Left cardiac atrium (tissue), 4 donors: ENCODE data around the gene SLC25A10. TPM values are rescaled to one million over a fixed set of nuclear protein-coding genes. Genes with fewer than 3 reads are reported as not detected.
"Not testable (repeated sequence)": the region's sequence is repeated elsewhere in the genome, so short reads cannot be mapped to it uniquely, and the experiment has no call there.

ENCODE experiments used
- ATAC-seq, 2 donors: fragments of 200-7000 bp; cut with Tn5 transposase; one replicate each; pipeline ENCODE4 v1.9.1; 2020; ENCODE audit warnings: mild to moderate bottlenecking in 2 of 2, moderate library complexity in 2 of 2
- DNase-seq: peaks from one replicate; pipeline ENCODE4 v3.0.0-alpha.2; 2020
- intact Hi-C, 2 donors: fragments of 100-400 bp; cut with DNase I; formaldehyde crosslinking; loops; one replicate each; pipeline versions ENCODE4 v1.14.1 to v1.15.1; 2022 to 2023
- long read RNA-seq: library from polyadenylated mRNA; unstranded; transcript quantifications from one replicate; pipeline ENCODE4 v2.0.0, GENCODE V29; 2021
- total RNA-seq, 2 donors: library from RNA; stranded (reverse); fragmentation: NEBNext Ultra II Directional; extraction: Animal tissue kit (Norgen Biotek cat#: 25700); gene quantifications; one replicate each; pipeline ENCODE4 v1.2.1, GENCODE V29; 2021
- donor health status: DM: no; HTN: yes; CAD: no.
- donor health status: DM: no; HTN: yes; CAD: no; lungs with severe emphysema.
- donor health status: DM: yes; HTN: yes; CAD: no.
- donor health status: Dilated cardiomyopathy.

Gene SLC25A10
- total RNA-seq = 10 to 100 TPM; 10.1 to 11.8 TPM
- long read RNA-seq, partial matches to known transcripts = 0 of 2 reads
- long read RNA-seq, other reads (novel, unspliced or antisense) = 0 of 2 reads

DNA sequence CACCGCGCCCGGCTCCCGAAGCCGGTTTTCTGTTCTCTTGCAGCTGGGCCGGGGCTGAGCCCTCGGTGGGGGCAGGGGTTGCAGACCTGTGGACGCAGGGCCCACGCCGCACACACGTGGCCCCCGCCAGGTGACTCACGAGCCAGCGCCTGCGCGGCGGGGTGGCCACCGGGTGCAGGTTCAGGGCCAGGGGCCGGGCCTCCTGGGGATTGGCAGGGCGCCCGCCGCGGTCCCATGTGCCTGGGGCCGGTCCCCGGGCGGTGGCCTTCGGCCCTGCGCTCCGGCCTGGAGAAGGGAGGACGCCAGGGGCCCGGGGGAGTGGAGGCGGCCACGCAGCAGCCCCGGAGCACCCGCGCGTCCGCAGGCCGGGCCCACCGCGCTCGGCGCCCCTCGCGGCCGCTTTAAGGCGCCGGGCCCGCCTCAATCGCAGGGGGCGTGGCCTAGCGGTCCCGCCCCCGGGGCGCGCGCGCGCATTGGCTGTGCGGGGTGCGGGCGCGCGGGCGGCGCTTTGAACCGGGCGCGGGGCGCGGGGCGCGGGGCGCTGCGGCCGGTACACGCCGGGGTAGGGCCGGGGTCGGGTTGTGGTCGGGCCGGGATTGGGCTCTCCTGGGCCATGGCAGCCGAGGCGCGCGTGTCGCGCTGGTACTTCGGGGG lies at the start of gene SLC25A10:
Gene SLC25A10 (plus strand): TSS at position 471 of the 654 bp plus-strand sequence. CDS start 143 bp downstream, at position 614.
- ATAC-seq (peak; percentile 87), DNase-seq (peak; percentile 74)
- intact Hi-C loops = no loop called here

- intact Hi-C loops = no loop called here
- DNase-seq (no peak), ATAC-seq (no peak)
These were observed 48.0 kb upstream of the SLC25A10 start for GRCh38 chr17:81664051-81664470.

GRCh38 chr17:81665205-81666091 lies 46.6 kb upstream of the SLC25A10 start:
- peak; percentile 45 for DNase-seq
- intact Hi-C loops = no loop called here
- peak; percentile 12 to 28 for ATAC-seq

- no peak for ATAC-seq
- no peak for DNase-seq
- intact Hi-C loops = no loop called here
These were observed 46.1 kb upstream of the SLC25A10 start for GRCh38 chr17:81666092-81666341.

GRCh38 chr17:81666342-81667191 lies 45.5 kb upstream of the SLC25A10 start, which contains the start of the genes CCDC137 and OXLD1:
Gene CCDC137, plus strand, starts transcription at chr17:81666737. Its CDS starts 30 bp downstream, at chr17:81666767.
Gene OXLD1, minus strand, starts transcription at chr17:81666605. Its CDS starts 28 bp downstream, at chr17:81666577.
- intact Hi-C loops = no loop called here
- ATAC-seq (peak; percentile 98 to 99), DNase-seq (peak; percentile 98)

- ATAC-seq = no peak
- intact Hi-C loops = no loop called here
- no peak for DNase-seq
These were observed 44.3 kb upstream of the SLC25A10 start for GRCh38 chr17:81667754-81668153.

DNA sequence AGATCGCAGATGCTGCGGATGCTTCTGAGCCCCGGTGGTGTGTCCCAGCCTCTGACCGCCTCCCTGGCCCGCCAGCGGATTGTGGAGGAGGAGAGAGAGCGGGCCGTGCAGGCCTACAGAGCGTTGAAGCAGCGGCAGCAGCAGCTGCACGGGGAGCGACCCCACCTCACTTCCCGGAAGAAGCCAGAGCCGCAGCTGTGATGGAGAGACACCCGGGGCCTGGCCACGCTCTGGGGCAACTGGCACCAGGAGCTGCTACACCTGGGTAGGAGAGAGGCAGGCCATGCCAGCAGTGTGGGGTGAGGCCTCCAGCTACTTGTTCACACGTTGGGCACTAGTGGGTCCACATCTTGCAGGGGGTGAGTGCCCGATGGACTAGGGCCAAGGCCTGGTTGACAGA lies 39.6 kb upstream of the SLC25A10 start:
- intact Hi-C loops = no loop called here
- DNase-seq (no peak), ATAC-seq (no peak)

GRCh38 chr17:81672954-81673353 lies 39.1 kb upstream of the SLC25A10 start:
- intact Hi-C loops = no loop called here
- no peak for ATAC-seq
- DNase-seq = no peak

DNA sequence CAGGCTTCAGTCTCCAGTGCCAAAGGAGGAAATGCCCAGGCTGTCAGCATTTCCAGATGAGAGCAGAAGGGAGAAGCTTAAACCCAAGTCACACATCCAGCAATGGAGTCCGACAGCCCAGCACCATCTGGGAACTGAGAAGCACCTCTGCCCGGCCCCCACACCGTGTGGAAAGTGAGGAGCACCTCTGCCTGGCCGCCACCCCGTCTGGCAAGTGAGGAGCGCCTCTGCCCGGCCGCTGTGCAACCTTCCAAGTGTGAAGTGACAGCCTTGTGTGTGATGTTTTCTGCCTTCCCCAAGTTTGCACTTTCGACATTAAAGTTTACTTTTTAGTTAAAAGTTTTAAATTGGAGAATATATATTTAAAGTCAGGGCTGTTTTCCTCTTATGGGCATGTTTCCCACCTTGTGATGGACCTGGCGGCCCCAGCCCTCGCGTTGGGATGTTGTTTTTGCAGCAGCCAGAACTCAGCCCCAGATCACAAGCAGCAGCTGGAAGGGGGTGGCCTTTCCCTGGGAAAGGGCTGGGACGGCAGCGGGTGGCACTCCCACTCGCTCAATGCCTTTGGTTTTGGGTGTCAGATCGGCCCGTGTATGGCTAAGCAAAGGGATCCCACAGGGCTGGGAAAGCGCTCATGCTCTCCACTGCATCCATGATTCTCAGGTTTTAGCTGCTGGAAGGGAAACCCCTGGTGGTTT lies 38.4 kb upstream of the SLC25A10 start:
- ATAC-seq = no peak
- DNase-seq = no peak

GRCh38 chr17:81675515-81676221 lies 36.4 kb upstream of the SLC25A10 start:
- intact Hi-C loops, ATAC-seq, DNase-seq: not testable (repeated sequence)

More for the DNA sequence above, 38.4 kb upstream of the SLC25A10 start:
- intact Hi-C loops = no loop called here

DNA sequence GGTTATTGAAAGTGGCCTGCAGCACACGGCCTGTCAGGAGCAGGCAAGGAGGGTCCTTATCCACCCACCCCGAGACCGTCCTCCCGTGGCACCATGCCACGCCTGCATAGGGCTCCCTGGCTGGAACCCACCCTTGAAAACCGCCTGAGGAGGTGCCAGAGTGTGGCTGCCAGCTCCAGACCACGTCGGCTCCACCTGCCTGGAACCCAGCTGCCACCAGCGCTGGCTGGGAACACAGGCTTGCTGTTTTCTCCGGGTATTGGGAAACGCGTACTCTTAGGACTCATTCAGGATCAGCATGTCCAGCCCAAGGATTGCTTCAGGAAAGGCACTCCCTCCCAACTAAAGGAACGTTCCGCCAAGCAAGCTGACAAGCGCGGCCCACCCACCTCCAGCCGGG lies 35.2 kb upstream of the SLC25A10 start:
- intact Hi-C loops = no loop called here
- no peak for DNase-seq
- ATAC-seq = peak in 1 of 2 donors; percentile 27

- ATAC-seq (no peak), DNase-seq (no peak)
- intact Hi-C loops = no loop called here
These were observed 31.9 kb upstream of the SLC25A10 start for GRCh38 chr17:81680150-81680549.

- DNase-seq = no peak
- intact Hi-C loops = no loop called here
- no peak for ATAC-seq
These were observed 30.4 kb upstream of the SLC25A10 start for GRCh38 chr17:81681672-81682071.

DNA sequence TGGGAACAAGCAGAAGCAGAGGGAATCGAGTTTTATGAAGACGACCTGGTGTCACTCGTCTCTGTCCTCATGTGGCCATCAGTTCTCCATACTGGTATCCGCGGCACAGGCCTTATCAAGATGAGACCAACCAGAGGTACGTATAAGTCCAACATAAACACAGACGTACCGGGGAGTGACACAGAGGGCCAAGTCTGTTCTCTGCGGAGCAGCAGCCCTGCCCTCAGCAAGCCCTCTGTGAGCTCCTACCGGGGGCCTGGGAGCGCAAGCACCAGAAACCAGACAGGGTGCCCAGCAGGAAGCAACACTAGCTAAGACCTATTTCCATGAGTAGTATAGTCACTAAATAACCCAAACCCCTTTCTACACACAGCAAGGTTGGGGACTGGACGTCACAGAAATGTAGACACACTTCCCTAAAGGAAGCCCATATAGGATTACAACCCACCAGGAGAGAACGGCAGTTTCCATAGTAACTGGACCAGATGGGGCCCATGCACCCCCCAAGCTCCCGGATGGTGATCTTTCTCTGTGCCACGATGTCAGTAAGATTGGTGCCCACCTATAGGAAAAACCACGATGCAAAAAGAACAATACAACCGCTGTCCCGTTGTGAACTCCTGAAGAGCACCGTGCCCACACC lies 29.4 kb upstream of the SLC25A10 start:
- DNase-seq (no peak), ATAC-seq (no peak)
- intact Hi-C loops = no loop called here

- DNase-seq (no peak), ATAC-seq (peak; percentile 5 to 20)
- intact Hi-C loops = no loop called here
These were observed 28.9 kb upstream of the SLC25A10 start for GRCh38 chr17:81683208-81683583.

- intact Hi-C loops = no loop called here
- DNase-seq (peak; percentile 99), ATAC-seq (peak; percentile 98 to 99)
These were observed 28.3 kb upstream of the SLC25A10 start, which contains the start of the genes ARL16 and HGS for GRCh38 chr17:81683584-81684441. Gene ARL16, minus strand, starts transcription at chr17:81683797. Its CDS starts 44 bp downstream, at chr17:81683753. Gene HGS, plus strand, starts transcription at chr17:81684011. Its CDS starts 56 bp downstream, at chr17:81684067.
